ENCODE data around the gene LIX1. TPM values are rescaled to one million over a fixed set of nuclear protein-coding genes. Genes with fewer than 3 reads are reported as not detected.

Gene LIX1
- total and polyA plus RNA-seq, 2 of the 8 experiments (the other 6 are each of a cell fraction or from before 2014, with no cell fraction given) = 0.26 to 0.45 TPM

- CTCF ChIA-PET (ENCODE audit: partially characterized antibody) = interaction anchor here (0.7 kb wide), 1 partner anchor 248 kb away, joined by 3 read pairs; no protein-coding TSS in a partner anchor
- FAIRE-seq = no peak
- no peak overlapping the region for H3K18ac ChIP-seq (ENCODE audit: extremely low read depth, low read length)
Observed at GRCh38 chr5:97093193-97093592, 49.2 kb downstream of the LIX1 start.

More at GRCh38 chr5:97093193-97093592, 49.2 kb downstream of the LIX1 start:
- no peak overlapping the region for H4K8ac ChIP-seq (ENCODE audit: extremely low read depth, insufficient read depth, low read length)
- H3K79me1 ChIP-seq (ENCODE audit: low read depth, low read length) = no peaks in the 10 kb centered on the region
- TF ChIP-seq CTBP2 (IDR thresholded peaks at IDR 0.05; ENCODE audit: borderline replicate concordance, insufficient read depth, insufficient read length, low read length) (no peak), TAF1 (IDR thresholded peaks at IDR 0.05; ENCODE audit: low read depth, low read length) (no peak), CBX5 (IDR thresholded peaks at IDR 0.05; ENCODE audit: low read depth, low read length) (no peak), CTCF (IDR thresholded peaks at IDR 0.05; ENCODE audit: control extremely low read depth in 1 of 3, insufficient read depth in 1 of 3, low read depth in 1 of 3, low read length in 3 of 3) (no peak), PHF8 (conservative IDR thresholded peaks at IDR 0.05; ENCODE audit: low read depth, low read length) (no peak), BCL11A (IDR thresholded peaks at IDR 0.05; ENCODE audit: low read depth in 2 of 2, low read length in 2 of 2) (no peak), EP300 (IDR thresholded peaks at IDR 0.05; ENCODE audit: borderline replicate concordance in 1 of 2, low read depth in 2 of 2, low read length in 2 of 2) (no peak)
- no peak for DNase-seq (ENCODE audit: low read depth in 1 of 2, low spot score in 2 of 2)
- no peak overlapping the region for H3K4ac ChIP-seq (replicated peaks; ENCODE audit: insufficient read length, low read depth, low read length)
- H3K79me2 ChIP-seq (ENCODE audit: control insufficient read depth in 1 of 2, insufficient read depth in 2 of 2, low read length in 2 of 2) = no peaks in the 10 kb centered on the region
- no peak overlapping the region for H3K9ac ChIP-seq (replicated peaks in 1 of 4; ENCODE audit: extremely low read depth in 1 of 4, low read depth in 3 of 4, low read length in 3 of 4)
- no peaks in the 10 kb centered on the region for H3K23me2 ChIP-seq (ENCODE audit: low read depth, low read length)
- H2BK15ac ChIP-seq (ENCODE audit: low read length) = no peak overlapping the region
- no peak overlapping the region for H3K14ac ChIP-seq (ENCODE audit: insufficient read length)
- peaks cover 0 to 5% (median 2%) of the 10 kb centered on the region in 4 experiments; a peak in 3 of 7 replicates for H3K4me1 ChIP-seq (replicated peaks in 1 of 4; ENCODE audit: control insufficient read depth in 3 of 4, insufficient read depth in 4 of 4, low read length in 3 of 4)
- no peak overlapping the region for H2AFZ ChIP-seq (ENCODE audit: low read length)
- H3K27me3 ChIP-seq (replicated peaks in 1 of 4; ENCODE audit: control insufficient read depth in 3 of 4, extremely low read depth in 1 of 4, insufficient read depth in 3 of 4, low read length in 3 of 4) = no peaks in the 10 kb centered on the region
- no peak overlapping the region for H4K5ac ChIP-seq (ENCODE audit: insufficient read length, low read depth, low read length)
- H2BK5ac ChIP-seq (ENCODE audit: low read depth, low read length) = no peak overlapping the region
- H3K56ac ChIP-seq (replicated peaks; ENCODE audit: insufficient read length, low read depth, low read length) = no peak overlapping the region
- no peak overlapping the region for H2BK20ac ChIP-seq (ENCODE audit: low read length)
- H3K9me3 ChIP-seq (ENCODE audit: insufficient read depth in 2 of 2, low read depth in 1 of 2, low read length in 1 of 2) = no peaks in the 10 kb centered on the region
- no peak overlapping the region for H3K23ac ChIP-seq (ENCODE audit: insufficient read length)
- H3K27ac ChIP-seq (ENCODE audit: low read depth, low read length) = no peak overlapping the region
- no peaks in the 10 kb centered on the region for H4K20me1 ChIP-seq (replicated peaks in 1 of 2; ENCODE audit: control insufficient read depth in 1 of 2, insufficient read depth in 2 of 2, low read length in 2 of 2)
- no peak overlapping the region for H2AK5ac ChIP-seq (ENCODE audit: low read depth, low read length)
- no peak overlapping the region for H3K4me2 ChIP-seq (ENCODE audit: insufficient read depth in 1 of 2, low read depth in 2 of 2, low read length in 2 of 2)
- POLR2A ChIA-PET (ENCODE audit: partially characterized antibody) = no interaction called here
- H4K91ac ChIP-seq (replicated peaks; ENCODE audit: insufficient read length, low read length) = no peak overlapping the region
- H3K4me3 ChIP-seq (ENCODE audit: extremely low read depth in 1 of 4, insufficient read depth in 2 of 4, low read depth in 3 of 4, low read length in 4 of 4) = no peak overlapping the region
- no peak overlapping the region for H2BK120ac ChIP-seq (replicated peaks; ENCODE audit: low read depth, low read length)
- H2BK12ac ChIP-seq (ENCODE audit: low read depth, low read length) = no peak overlapping the region
- H3K36me3 ChIP-seq (ENCODE audit: control insufficient read depth in 2 of 4, insufficient read depth in 4 of 4, low read length in 3 of 4) = no peaks in the 10 kb centered on the region
